A549 (cell line): ENCODE results near the gene DISC1. TPM values are rescaled to one million over a fixed set of nuclear protein-coding genes. Genes with fewer than 3 reads are reported as not detected.

Experiments used
- ATAC-seq, 2 experiments: fragments of 200-7000 bp in 1 of 2; fragments of >200 bp in 1 of 2; cut with Nextera tagmentation in 1 of 2; cut with Tn5 transposase in 1 of 2; 3 replicates each; pipeline versions ENCODE4 v1.8.0 to v1.9.1; 2018 to 2020; ENCODE audit warnings: mild to moderate bottlenecking in 1 of 2, moderate library complexity in 1 of 2
- CTCF ChIA-PET: fragments of 300-600 bp; sonication (Branson Sonifier 250); formaldehyde crosslinking; extraction: SDS; loops from one replicate; lab custom pipeline; 2021; ENCODE audit warnings: antibody characterized with exemption, inconsistent platforms; lab: Yijun Ruan, JAX
- POLR2A ChIA-PET: fragments of 350-600 bp; formaldehyde crosslinking; extraction: SDS; loops from one replicate; lab custom pipeline; 2021; ENCODE audit warnings: antibody characterized with exemption, inconsistent platforms; lab: Yijun Ruan, JAX
- DNase-seq, 2 experiments: peaks; one replicate each; pipeline versions ENCODE4 v3.0.0 to v3.0.0-alpha.2; 2011 to 2016; ENCODE audit warnings: low read depth in 1 of 2, low spot score in 1 of 2
- FAIRE-seq: peaks from 2 replicates; lab custom pipeline; 2011; peaks lifted over from hg19 to GRCh38; lab: Jason Lieb, UNC
- H3K27ac ChIP-seq, 2 experiments: fragments of >200 bp; sonication (Bioruptor Twin); formaldehyde crosslinking; 3 replicates each; pipeline ENCODE4 v1.5.1; 2016 to 2017
- H3K4me1 ChIP-seq: fragments of >200 bp; sonication (Bioruptor Twin); formaldehyde crosslinking; 3 replicates; pipeline ENCODE4 v1.6.1; 2016
- H3K4me2 ChIP-seq: fragments of >200 bp; sonication (Bioruptor Twin); formaldehyde crosslinking; 3 replicates; pipeline ENCODE4 v1.6.1; 2016
- H3K4me3 ChIP-seq: fragments of >200 bp; sonication (Bioruptor Twin); formaldehyde crosslinking; 3 replicates; pipeline ENCODE4 v1.5.1; 2016
- H3K9me3 ChIP-seq: fragments of >200 bp; sonication (Bioruptor Twin); formaldehyde crosslinking; 3 replicates; pipeline ENCODE4 v1.6.1; 2016
- BHLHE40 ChIP-seq: IDR thresholded peaks from 2 replicates; pipeline ENCODE4 v1.6.1; 2012; ENCODE audit warnings: low read depth, low read length, inconsistent platforms
- CBX2 ChIP-seq: fragments of 200-600 bp; sonication (generic); IDR thresholded peaks from 2 replicates; pipeline ENCODE4 v1.6.1; 2016; ENCODE audit warnings: low read depth, mild to moderate bottlenecking, borderline replicate concordance
- CBX8 ChIP-seq: fragments of 200-600 bp; sonication (generic); IDR thresholded peaks from 2 replicates; pipeline ENCODE4 v1.6.1; 2016
- CHD2 ChIP-seq: fragments of 150-350 bp; IDR thresholded peaks from 2 replicates; pipeline ENCODE4 v1.6.1; 2014; ENCODE audit warnings: low read length; ENCODE audit not compliant: partially characterized antibody
- EHF ChIP-seq: fragments of 250-450 bp; sonication (Bioruptor Pico); IDR thresholded peaks from 2 replicates; pipeline ENCODE4 v1.5.0; 2020; ENCODE audit warnings: mild to moderate bottlenecking
- EHMT2 ChIP-seq: fragments of 200-600 bp; sonication (generic); IDR thresholded peaks from 2 replicates; pipeline ENCODE4 v1.6.1; 2016; ENCODE audit warnings: antibody characterized with exemption, low read depth, mild to moderate bottlenecking, moderate library complexity
- ESRRA ChIP-seq: fragments of 150-350 bp; IDR thresholded peaks from 2 replicates; pipeline ENCODE4 v1.6.1; 2014; ENCODE audit warnings: mild to moderate bottlenecking, low read length, borderline replicate concordance
- HOXB13 ChIP-seq: fragments of 250-450 bp; sonication (Bioruptor Pico); IDR thresholded peaks from 2 replicates; pipeline ENCODE4 v1.5.0; 2020; ENCODE audit warnings: low read depth, mild to moderate bottlenecking, moderate library complexity
- JUNB ChIP-seq: fragments of >200 bp; sonication (Bioruptor Twin); formaldehyde crosslinking; IDR thresholded peaks from 2 replicates; pipeline ENCODE4 v1.6.1; 2016
- KDM5A ChIP-seq: fragments of 200-600 bp; sonication (generic); IDR thresholded peaks from 2 replicates; pipeline ENCODE4 v1.6.1; 2016; ENCODE audit warnings: antibody characterized with exemption, mild to moderate bottlenecking
- MAZ ChIP-seq: fragments of 150-350 bp; IDR thresholded peaks from 2 replicates; pipeline ENCODE4 v1.6.1; 2014; ENCODE audit warnings: antibody characterized with exemption, low read depth, low read length, borderline replicate concordance
- MYC ChIP-seq: IDR thresholded peaks from 2 replicates; pipeline ENCODE4 v1.6.1; 2012; ENCODE audit warnings: mild to moderate bottlenecking, inconsistent platforms, low read length, improper control_type of control experiment, borderline replicate concordance
- NFE2L2 ChIP-seq: fragments of 150-350 bp; conservative IDR thresholded peaks from 2 replicates; pipeline ENCODE4 v1.6.1; 2014; ENCODE audit warnings: low read length
- NR3C1 ChIP-seq: fragments of >200 bp; sonication (Bioruptor Twin); formaldehyde crosslinking; IDR thresholded peaks from 3 replicates; pipeline ENCODE4 v1.6.1; 2017
- POLR2AphosphoS2 ChIP-seq: conservative IDR thresholded peaks from 2 replicates; pipeline ENCODE4 v1.6.1; 2012; ENCODE audit warnings: low read length, improper control_type of control experiment, inconsistent platforms
- RAD21 ChIP-seq, 2 experiments: fragments of >200 bp in 1 of 2; sonication (Bioruptor Twin) in 1 of 2; formaldehyde crosslinking in 1 of 2; IDR thresholded peaks in 1 of 2; conservative IDR thresholded peaks in 1 of 2; 2 replicates in 1 of 2; 3 replicates in 1 of 2; pipeline ENCODE4 v1.6.1; 2012 to 2018; ENCODE audit warnings: inconsistent platforms in 1 of 2
- RARB ChIP-seq: fragments of 250-450 bp; sonication (Bioruptor Pico); IDR thresholded peaks from 2 replicates; pipeline ENCODE4 v1.8.0; 2021; ENCODE audit warnings: mild to moderate bottlenecking, moderate library complexity
- RCOR1 ChIP-seq: fragments of 150-350 bp; IDR thresholded peaks from 2 replicates; pipeline ENCODE4 v1.6.1; 2014; ENCODE audit warnings: antibody characterized with exemption, low read length, low read depth
- RFX5 ChIP-seq: fragments of 450-650 bp; IDR thresholded peaks from 2 replicates; pipeline ENCODE4 v1.7.1; 2014; ENCODE audit warnings: antibody characterized with exemption, mild to moderate bottlenecking, moderate library complexity
- SMC3 ChIP-seq: fragments of >200 bp; sonication (Bioruptor Twin); formaldehyde crosslinking; IDR thresholded peaks from 3 replicates; pipeline ENCODE4 v1.6.1; 2018; ENCODE audit warnings: inconsistent platforms
- ZC3H11A ChIP-seq: fragments of 450-650 bp; IDR thresholded peaks from 2 replicates; pipeline ENCODE4 v1.6.1; 2014; ENCODE audit warnings: antibody characterized with exemption, mild to moderate bottlenecking
- ZSCAN20 ChIP-seq: fragments of 250-450 bp; sonication (Bioruptor Pico); IDR thresholded peaks from 2 replicates; pipeline ENCODE4 v1.8.0; 2022; ENCODE audit warnings: mild to moderate bottlenecking, moderate library complexity
- WGBS: methylation state at CpG from one replicate; pipeline ENCODE4 v1.1.6; 2017; ENCODE audit errors: missing lambda C conversion rate; 5-methylcytosine and 5-hydroxymethylcytosine counted together
- polyA plus RNA-seq, 4 experiments: library from polyadenylated mRNA; depleted of rRNA in 3 of 4; stranded (reverse); fragments of >200 nt; fragmentation: RNase III in 1 of 4; extraction: RNeasy Plus Mini Kit Qiagen cat#74134 plus additional on column Dnase treatment in 1 of 4; gene quantifications; 2 replicates in 3 of 4; 3 replicates in 1 of 4; pipeline ENCODE4 v1.2.3, GENCODE V29; 2011 to 2017
- TF ChIP-seq, protein P1 (sequence below): fragments of 200-600 bp; sonication (generic); IDR thresholded peaks from 2 replicates; pipeline ENCODE4 v1.6.1; 2016; ENCODE audit warnings: antibody characterized with exemption, mild to moderate bottlenecking, moderate library complexity
- TF ChIP-seq, protein P2 (sequence below): fragments of >200 bp; sonication (Bioruptor Twin); formaldehyde crosslinking; IDR thresholded peaks from 3 replicates; pipeline ENCODE4 v1.5.1; 2016
- TF ChIP-seq, protein P3 (sequence below): fragments of 450-650 bp; IDR thresholded peaks from 2 replicates; pipeline ENCODE4 v1.6.1; 2014; ENCODE audit warnings: antibody characterized with exemption
- TF ChIP-seq, protein P4 (sequence below): fragments of 250-450 bp; sonication (Bioruptor Pico); IDR thresholded peaks from 2 replicates; pipeline ENCODE4 v1.5.0; 2021; ENCODE audit warnings: mild to moderate bottlenecking, moderate library complexity, borderline replicate concordance

The DISC1 gene
- polyA plus RNA-seq, 2 of the 4 experiments (the other 2 are of a cell fraction), result 0.39 to 0.74 TPM

DNA sequence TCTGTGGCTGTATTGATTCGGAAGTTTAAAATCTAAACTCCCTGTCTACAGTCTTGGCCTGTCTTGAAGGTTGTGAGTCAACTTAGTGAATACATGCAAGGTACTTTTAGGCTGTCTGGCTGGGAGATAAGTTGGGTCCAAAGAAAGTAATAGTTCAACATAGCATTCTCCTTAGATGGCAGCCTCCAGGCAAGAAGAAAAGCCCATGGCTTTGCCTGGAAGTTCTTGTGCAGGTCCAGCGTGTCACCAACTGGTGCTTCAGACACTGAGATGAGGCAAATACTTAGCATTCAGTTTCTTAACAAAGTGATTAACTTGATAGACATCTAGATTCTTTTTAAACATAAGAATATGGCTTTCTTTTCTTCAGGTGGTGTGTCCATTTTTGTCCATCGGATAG lies 328.2 kb downstream of the DISC1 start:
- WGBS, result 76% methylated on average over 3 of the region's 3 CpGs
- Histone ChIP-seq H3K4me1 (no peaks in the 10 kb centered on the region), H3K27ac (no peak overlapping the region), H3K4me3 (no peak overlapping the region), H3K9me3 (no peaks in the 10 kb centered on the region), H3K4me2 (no peak overlapping the region)
- ChIA-PET CTCF (no interaction called here), POLR2A (no interaction called here)
- DNase-seq, result no peak
- FAIRE-seq, result no peak
- ATAC-seq, result no peak
- TF ChIP-seq JUNB (no peak), EHF (CRISPR knock-in tag) (no peak), KDM5A (no peak), CBX2 (no peak), RARB (CRISPR knock-in tag) (no peak), ZC3H11A (no peak), NR3C1 (no peak), BHLHE40 (no peak), RFX5 (no peak), SMC3 (no peak), EHMT2 (no peak), NFE2L2 (no peak), ZSCAN20 (CRISPR knock-in tag) (no peak)
- TF ChIP-seq, protein P1, sequence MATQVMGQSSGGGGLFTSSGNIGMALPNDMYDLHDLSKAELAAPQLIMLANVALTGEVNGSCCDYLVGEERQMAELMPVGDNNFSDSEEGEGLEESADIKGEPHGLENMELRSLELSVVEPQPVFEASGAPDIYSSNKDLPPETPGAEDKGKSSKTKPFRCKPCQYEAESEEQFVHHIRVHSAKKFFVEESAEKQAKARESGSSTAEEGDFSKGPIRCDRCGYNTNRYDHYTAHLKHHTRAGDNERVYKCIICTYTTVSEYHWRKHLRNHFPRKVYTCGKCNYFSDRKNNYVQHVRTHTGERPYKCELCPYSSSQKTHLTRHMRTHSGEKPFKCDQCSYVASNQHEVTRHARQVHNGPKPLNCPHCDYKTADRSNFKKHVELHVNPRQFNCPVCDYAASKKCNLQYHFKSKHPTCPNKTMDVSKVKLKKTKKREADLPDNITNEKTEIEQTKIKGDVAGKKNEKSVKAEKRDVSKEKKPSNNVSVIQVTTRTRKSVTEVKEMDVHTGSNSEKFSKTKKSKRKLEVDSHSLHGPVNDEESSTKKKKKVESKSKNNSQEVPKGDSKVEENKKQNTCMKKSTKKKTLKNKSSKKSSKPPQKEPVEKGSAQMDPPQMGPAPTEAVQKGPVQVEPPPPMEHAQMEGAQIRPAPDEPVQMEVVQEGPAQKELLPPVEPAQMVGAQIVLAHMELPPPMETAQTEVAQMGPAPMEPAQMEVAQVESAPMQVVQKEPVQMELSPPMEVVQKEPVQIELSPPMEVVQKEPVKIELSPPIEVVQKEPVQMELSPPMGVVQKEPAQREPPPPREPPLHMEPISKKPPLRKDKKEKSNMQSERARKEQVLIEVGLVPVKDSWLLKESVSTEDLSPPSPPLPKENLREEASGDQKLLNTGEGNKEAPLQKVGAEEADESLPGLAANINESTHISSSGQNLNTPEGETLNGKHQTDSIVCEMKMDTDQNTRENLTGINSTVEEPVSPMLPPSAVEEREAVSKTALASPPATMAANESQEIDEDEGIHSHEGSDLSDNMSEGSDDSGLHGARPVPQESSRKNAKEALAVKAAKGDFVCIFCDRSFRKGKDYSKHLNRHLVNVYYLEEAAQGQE, result no peak
- TF ChIP-seq, protein P2, sequence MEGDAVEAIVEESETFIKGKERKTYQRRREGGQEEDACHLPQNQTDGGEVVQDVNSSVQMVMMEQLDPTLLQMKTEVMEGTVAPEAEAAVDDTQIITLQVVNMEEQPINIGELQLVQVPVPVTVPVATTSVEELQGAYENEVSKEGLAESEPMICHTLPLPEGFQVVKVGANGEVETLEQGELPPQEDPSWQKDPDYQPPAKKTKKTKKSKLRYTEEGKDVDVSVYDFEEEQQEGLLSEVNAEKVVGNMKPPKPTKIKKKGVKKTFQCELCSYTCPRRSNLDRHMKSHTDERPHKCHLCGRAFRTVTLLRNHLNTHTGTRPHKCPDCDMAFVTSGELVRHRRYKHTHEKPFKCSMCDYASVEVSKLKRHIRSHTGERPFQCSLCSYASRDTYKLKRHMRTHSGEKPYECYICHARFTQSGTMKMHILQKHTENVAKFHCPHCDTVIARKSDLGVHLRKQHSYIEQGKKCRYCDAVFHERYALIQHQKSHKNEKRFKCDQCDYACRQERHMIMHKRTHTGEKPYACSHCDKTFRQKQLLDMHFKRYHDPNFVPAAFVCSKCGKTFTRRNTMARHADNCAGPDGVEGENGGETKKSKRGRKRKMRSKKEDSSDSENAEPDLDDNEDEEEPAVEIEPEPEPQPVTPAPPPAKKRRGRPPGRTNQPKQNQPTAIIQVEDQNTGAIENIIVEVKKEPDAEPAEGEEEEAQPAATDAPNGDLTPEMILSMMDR, result no peak

DNA sequence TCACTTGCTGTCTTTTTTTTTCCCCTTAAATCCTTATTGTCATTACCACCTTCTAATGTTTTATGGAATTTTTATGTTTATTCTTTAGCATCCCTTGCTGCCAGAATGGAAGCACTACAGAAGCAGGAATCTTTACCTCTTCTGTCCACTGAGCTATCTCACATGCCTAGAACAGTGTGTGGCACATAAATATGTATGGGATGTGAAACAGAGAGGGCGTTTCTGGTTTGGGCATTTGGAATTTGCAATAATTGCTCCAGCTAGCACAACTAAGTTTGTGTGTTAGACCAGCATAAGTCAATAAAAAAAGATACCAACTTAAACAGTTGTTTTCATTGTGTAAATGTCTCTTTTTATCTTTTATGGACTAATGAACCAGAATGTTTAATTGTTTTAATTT lies 330.8 kb downstream of the DISC1 start:
- H3K27ac ChIP-seq, result no peak overlapping the region
- FAIRE-seq, result no peak
- CTCF ChIA-PET, result no interaction called here
- DNase-seq, result no peak
- POLR2A ChIA-PET, result no interaction called here
- no peaks in the 10 kb centered on the region for H3K4me1 ChIP-seq
- H3K4me3 ChIP-seq, result no peak overlapping the region
- no peaks in the 10 kb centered on the region for H3K9me3 ChIP-seq
- H3K4me2 ChIP-seq, result no peak overlapping the region
- no peak for ATAC-seq
- whole genome bisulfite sequencing, result 10% methylated on average over 1 of the region's 1 CpG
- TF ChIP-seq, protein P3, sequence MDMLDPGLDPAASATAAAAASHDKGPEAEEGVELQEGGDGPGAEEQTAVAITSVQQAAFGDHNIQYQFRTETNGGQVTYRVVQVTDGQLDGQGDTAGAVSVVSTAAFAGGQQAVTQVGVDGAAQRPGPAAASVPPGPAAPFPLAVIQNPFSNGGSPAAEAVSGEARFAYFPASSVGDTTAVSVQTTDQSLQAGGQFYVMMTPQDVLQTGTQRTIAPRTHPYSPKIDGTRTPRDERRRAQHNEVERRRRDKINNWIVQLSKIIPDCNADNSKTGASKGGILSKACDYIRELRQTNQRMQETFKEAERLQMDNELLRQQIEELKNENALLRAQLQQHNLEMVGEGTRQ, result no peak
- TF ChIP-seq KDM5A, result no peak
- no peak for TF ChIP-seq RAD21 (conservative IDR thresholded peaks at IDR 0.05 in 1 of 2, IDR thresholded peaks at IDR 0.05 in 1 of 2)
- no peak for TF ChIP-seq RCOR1
- TF ChIP-seq EHMT2, result no peak
- TF ChIP-seq CHD2, result no peak
- TF ChIP-seq MAZ, result no peak
- no peak for TF ChIP-seq ZC3H11A
- TF ChIP-seq BHLHE40, result no peak
- no peak for TF ChIP-seq MYC
- TF ChIP-seq ZSCAN20 (CRISPR knock-in tag), result no peak
- TF ChIP-seq POLR2AphosphoS2, result no peak
- TF ChIP-seq ESRRA, result no peak
- TF ChIP-seq HOXB13, result no peak
- TF ChIP-seq, protein P4, sequence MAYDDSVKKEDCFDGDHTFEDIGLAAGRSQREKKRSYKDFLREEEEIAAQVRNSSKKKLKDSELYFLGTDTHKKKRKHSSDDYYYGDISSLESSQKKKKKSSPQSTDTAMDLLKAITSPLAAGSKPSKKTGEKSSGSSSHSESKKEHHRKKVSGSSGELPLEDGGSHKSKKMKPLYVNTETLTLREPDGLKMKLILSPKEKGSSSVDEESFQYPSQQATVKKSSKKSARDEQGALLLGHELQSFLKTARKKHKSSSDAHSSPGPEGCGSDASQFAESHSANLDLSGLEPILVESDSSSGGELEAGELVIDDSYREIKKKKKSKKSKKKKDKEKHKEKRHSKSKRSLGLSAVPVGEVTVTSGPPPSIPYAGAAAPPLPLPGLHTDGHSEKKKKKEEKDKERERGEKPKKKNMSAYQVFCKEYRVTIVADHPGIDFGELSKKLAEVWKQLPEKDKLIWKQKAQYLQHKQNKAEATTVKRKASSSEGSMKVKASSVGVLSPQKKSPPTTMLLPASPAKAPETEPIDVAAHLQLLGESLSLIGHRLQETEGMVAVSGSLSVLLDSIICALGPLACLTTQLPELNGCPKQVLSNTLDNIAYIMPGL (CRISPR knock-in tag), result no peak
- no peak for TF ChIP-seq CBX8
- TF ChIP-seq, all 56 proteins: peak for 0
